ENCODE results near the gene GATAD1. TPM values are rescaled to one million over a fixed set of nuclear protein-coding genes. Genes with fewer than 3 reads are reported as not detected.
A peak's percentile ranks its signal among the peaks of the same experiment; 100 is the strongest.
"Not testable (repeated sequence)": the region's sequence is repeated elsewhere in the genome, so short reads cannot be mapped to it uniquely, and the experiment has no call there.

The GATAD1 gene
- polyA plus RNA-seq, 1 experiment = 31.7 TPM

- Histone ChIP-seq H3K27ac (ENCODE audit: low read depth, low read length) (no peak overlapping the region), H3K9me3 (ENCODE audit: control insufficient read depth, insufficient read depth, low read length) (no peaks in the 10 kb centered on the region), H3K27me3 (ENCODE audit: control insufficient read depth, insufficient read depth, low read length) (no peaks in the 10 kb centered on the region), H3K4me3 (ENCODE audit: low read depth, low read length) (no peak overlapping the region)
- POLR2A ChIA-PET = interaction anchor here (0.6 kb wide), 1 partner anchor 234 kb away, joined by 4 read pairs; no protein-coding TSS in a partner anchor
- CTCF ChIA-PET = interaction anchor here (0.6 to 3.0 kb wide), 33 partner anchors 10 to 713 kb away, joined by 3 to 38 read pairs (median 4); partner anchors contain the start of genes ERVW-1, GATAD1, LRRD1 and MTERF1
- DNase-seq (ENCODE audit: low read depth, low spot score) = no peak
- TF ChIP-seq, protein P1, sequence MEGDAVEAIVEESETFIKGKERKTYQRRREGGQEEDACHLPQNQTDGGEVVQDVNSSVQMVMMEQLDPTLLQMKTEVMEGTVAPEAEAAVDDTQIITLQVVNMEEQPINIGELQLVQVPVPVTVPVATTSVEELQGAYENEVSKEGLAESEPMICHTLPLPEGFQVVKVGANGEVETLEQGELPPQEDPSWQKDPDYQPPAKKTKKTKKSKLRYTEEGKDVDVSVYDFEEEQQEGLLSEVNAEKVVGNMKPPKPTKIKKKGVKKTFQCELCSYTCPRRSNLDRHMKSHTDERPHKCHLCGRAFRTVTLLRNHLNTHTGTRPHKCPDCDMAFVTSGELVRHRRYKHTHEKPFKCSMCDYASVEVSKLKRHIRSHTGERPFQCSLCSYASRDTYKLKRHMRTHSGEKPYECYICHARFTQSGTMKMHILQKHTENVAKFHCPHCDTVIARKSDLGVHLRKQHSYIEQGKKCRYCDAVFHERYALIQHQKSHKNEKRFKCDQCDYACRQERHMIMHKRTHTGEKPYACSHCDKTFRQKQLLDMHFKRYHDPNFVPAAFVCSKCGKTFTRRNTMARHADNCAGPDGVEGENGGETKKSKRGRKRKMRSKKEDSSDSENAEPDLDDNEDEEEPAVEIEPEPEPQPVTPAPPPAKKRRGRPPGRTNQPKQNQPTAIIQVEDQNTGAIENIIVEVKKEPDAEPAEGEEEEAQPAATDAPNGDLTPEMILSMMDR (IDR thresholded peaks at IDR 0.05; ENCODE audit: low read depth, low read length) = peak; percentile 82
Measured at GRCh38 chr7:92461027-92462003, 14.0 kb downstream of the GATAD1 start.

- H3K27ac ChIP-seq (ENCODE audit: low read depth, low read length) = no peak overlapping the region
- no peak for DNase-seq (ENCODE audit: low read depth, low spot score)
- no peak overlapping the region for H3K4me3 ChIP-seq (ENCODE audit: low read depth, low read length)
- H3K27me3 ChIP-seq (ENCODE audit: control insufficient read depth, insufficient read depth, low read length) = no peaks in the 10 kb centered on the region
- H3K9me3 ChIP-seq (ENCODE audit: control insufficient read depth, insufficient read depth, low read length) = no peaks in the 10 kb centered on the region
- ChIA-PET CTCF (interaction anchor here (1.5 to 2.7 kb wide), 2 partner anchors 11 to 140 kb away, joined by 4 to 20 read pairs; no protein-coding TSS in a partner anchor), POLR2A (no interaction called here)
- TF ChIP-seq, protein P1 (IDR thresholded peaks at IDR 0.05; ENCODE audit: low read depth, low read length) = no peak
Measured at GRCh38 chr7:92462560-92462959, 15.3 kb downstream of the GATAD1 start.

DNA sequence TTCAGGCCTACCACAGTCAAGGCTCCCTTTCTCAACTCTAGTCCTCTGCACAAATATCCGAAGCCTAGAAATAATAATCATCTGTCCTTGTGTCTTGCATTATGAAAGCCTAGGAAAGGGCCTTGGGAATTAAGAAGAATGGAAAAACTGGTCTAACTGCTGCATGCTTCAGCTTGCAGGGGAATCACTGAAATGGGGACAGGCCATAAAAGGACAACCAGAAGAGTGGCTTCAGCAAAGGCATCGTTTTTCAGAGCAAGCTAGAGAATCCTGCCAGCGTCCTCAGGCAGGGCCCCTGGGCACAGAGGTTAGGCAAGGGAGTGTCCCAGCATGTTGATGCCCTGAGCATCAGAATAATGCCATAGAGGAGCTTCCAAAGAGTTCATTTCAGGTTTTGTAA lies 17.2 kb downstream of the GATAD1 start:
- no peak overlapping the region for H3K4me3 ChIP-seq (ENCODE audit: low read depth, low read length)
- H3K9me3 ChIP-seq (ENCODE audit: control insufficient read depth, insufficient read depth, low read length) = peaks cover 5% of the 10 kb centered on the region; the same call in 1 of the 2 replicates
- no peaks in the 10 kb centered on the region for H3K27me3 ChIP-seq (ENCODE audit: control insufficient read depth, insufficient read depth, low read length)
- TF ChIP-seq, protein P1 (IDR thresholded peaks at IDR 0.05; ENCODE audit: low read depth, low read length) = no peak
- ChIA-PET CTCF (no interaction called here), POLR2A (no interaction called here)
- no peak for DNase-seq (ENCODE audit: low read depth, low spot score)
- no peak overlapping the region for H3K27ac ChIP-seq (ENCODE audit: low read depth, low read length)

- CTCF ChIA-PET = interaction anchor here (2.3 kb wide), 1 partner anchor 20 kb away, joined by 7 read pairs; the partner anchor contains the start of gene GATAD1
- POLR2A ChIA-PET = no interaction called here
Measured at GRCh38 chr7:92466682-92467081, 19.4 kb downstream of the GATAD1 start.

GRCh38 chr7:92468589-92468988 lies 21.3 kb downstream of the GATAD1 start:
- H3K9me3 ChIP-seq (ENCODE audit: control insufficient read depth, insufficient read depth, low read length); DNase-seq (ENCODE audit: low read depth, low spot score); H3K27me3 ChIP-seq (ENCODE audit: control insufficient read depth, insufficient read depth, low read length); H3K27ac ChIP-seq (ENCODE audit: low read depth, low read length); CTCF ChIA-PET; POLR2A ChIA-PET; H3K4me3 ChIP-seq (ENCODE audit: low read depth, low read length): not testable (repeated sequence)

More at GRCh38 chr7:92466682-92467081, 19.4 kb downstream of the GATAD1 start:
- Histone ChIP-seq H3K9me3 (ENCODE audit: control insufficient read depth, insufficient read depth, low read length) (peaks cover 5% of the 10 kb centered on the region; the same call in 1 of the 2 replicates), H3K27me3 (ENCODE audit: control insufficient read depth, insufficient read depth, low read length) (no peaks in the 10 kb centered on the region), H3K4me3 (ENCODE audit: low read depth, low read length) (no peak overlapping the region), H3K27ac (ENCODE audit: low read depth, low read length) (no peak overlapping the region)
- TF ChIP-seq, protein P1 (IDR thresholded peaks at IDR 0.05; ENCODE audit: low read depth, low read length) = no peak
- no peak for DNase-seq (ENCODE audit: low read depth, low spot score)

GRCh38 chr7:92473989-92474388 lies 26.7 kb downstream of the GATAD1 start:
- DNase-seq (ENCODE audit: low read depth, low spot score); H3K27ac ChIP-seq (ENCODE audit: low read depth, low read length); H3K27me3 ChIP-seq (ENCODE audit: control insufficient read depth, insufficient read depth, low read length); H3K4me3 ChIP-seq (ENCODE audit: low read depth, low read length); H3K9me3 ChIP-seq (ENCODE audit: control insufficient read depth, insufficient read depth, low read length); POLR2A ChIA-PET: not testable (repeated sequence)
- CTCF ChIA-PET = interaction anchor here (0.6 kb wide), 1 partner anchor 24 kb away, joined by 7 read pairs; no protein-coding TSS in a partner anchor

GRCh38 chr7:92475261-92475770 lies 28.0 kb downstream of the GATAD1 start:
- H3K9me3 ChIP-seq (ENCODE audit: control insufficient read depth, insufficient read depth, low read length); DNase-seq (ENCODE audit: low read depth, low spot score); POLR2A ChIA-PET; H3K27ac ChIP-seq (ENCODE audit: low read depth, low read length); H3K27me3 ChIP-seq (ENCODE audit: control insufficient read depth, insufficient read depth, low read length); H3K4me3 ChIP-seq (ENCODE audit: low read depth, low read length): not testable (repeated sequence)
- CTCF ChIA-PET = interaction anchor here (3.2 kb wide), 1 partner anchor 14 kb away, joined by 12 read pairs; no protein-coding TSS in a partner anchor
